HPDE6-E6E7 (cell line): ENCODE measurements around the gene CAMK1D.
"Not testable (repeated sequence)": the region's sequence is repeated elsewhere in the genome, so short reads cannot be mapped to it uniquely, and the experiment has no call there.

Experiments used
- DNase-seq: peaks from one replicate; pipeline ENCODE4 v3.0.0; 2011; ENCODE audit warnings: missing footprints; ENCODE audit errors: extremely low spot score

The CAMK1D gene

DNA sequence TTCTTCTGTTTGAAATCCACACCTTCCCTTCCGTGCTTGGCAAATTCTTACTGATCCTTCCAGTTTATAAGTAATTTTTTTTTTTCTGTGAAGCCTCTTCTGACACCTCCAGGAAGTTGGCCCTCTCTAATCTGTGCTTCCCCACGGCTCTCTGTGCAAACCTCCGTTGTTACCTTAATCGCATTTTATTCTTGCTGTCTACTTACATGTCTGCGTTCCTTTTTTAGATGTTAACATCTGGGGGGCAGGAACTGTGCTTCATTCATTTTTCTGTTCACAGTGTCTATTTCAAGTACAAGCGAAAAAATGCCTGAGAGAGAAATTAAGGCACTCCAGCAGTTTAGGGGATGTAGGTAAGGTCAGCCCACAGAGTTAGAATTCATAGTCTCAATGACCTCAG is 8.4 kb upstream of the CAMK1D start:
- DNase-seq: no peak

DNA sequence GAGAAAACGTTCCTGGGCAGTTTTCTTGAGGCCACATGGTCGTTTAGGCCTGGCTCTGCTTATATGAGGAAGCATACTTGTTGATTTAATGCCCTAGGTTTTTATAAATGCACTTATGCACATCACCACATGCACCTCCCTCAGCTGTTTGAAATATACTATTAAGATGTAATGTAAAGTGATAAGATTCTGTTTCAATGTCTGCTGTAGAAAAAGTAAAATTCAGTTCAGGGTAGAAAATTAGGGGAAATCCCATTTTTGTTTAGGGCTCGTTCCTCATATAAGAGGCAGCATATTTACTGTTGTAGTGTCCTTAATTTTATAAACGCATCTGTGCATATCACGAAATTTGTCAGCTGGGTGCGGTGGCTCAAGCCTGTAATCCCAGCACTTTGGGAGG is 7.8 kb upstream of the CAMK1D start:
- no peak for DNase-seq

- DNase-seq: no peak
These were observed 4.8 kb upstream of the CAMK1D start for GRCh38 chr10:12344375-12345110.

- no peak for DNase-seq
These were observed 2.6 kb upstream of the CAMK1D start for GRCh38 chr10:12346707-12347106.

DNA sequence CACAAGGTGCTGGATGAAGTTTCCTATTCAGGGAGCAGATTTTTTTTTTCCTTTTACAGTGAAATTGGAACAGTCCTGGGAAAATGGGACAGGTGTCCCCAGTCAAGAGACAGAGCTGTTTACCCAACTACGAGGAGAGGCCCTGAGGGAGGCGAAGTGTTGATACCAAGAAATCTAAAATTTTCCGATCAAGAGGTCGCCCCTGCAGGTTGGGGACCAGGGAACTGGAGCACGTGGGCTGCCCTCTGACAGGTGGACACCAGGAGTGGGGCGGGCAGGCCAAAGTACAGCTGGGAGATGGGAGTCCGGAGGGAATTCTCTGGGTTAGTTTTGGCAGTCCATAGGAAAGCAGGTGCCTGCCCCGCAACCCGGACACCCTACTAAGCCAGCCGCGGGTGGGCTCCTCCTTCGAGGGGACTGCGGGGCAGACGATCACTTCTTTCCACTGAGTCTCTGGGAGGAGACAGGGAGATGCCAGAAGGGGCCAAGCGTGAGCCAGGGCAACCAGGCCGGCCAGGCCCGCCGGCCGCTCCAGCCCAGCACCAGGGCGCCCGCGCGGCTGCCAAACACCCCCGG is 965 bp upstream of the CAMK1D start:
- DNase-seq: no peak

DNA sequence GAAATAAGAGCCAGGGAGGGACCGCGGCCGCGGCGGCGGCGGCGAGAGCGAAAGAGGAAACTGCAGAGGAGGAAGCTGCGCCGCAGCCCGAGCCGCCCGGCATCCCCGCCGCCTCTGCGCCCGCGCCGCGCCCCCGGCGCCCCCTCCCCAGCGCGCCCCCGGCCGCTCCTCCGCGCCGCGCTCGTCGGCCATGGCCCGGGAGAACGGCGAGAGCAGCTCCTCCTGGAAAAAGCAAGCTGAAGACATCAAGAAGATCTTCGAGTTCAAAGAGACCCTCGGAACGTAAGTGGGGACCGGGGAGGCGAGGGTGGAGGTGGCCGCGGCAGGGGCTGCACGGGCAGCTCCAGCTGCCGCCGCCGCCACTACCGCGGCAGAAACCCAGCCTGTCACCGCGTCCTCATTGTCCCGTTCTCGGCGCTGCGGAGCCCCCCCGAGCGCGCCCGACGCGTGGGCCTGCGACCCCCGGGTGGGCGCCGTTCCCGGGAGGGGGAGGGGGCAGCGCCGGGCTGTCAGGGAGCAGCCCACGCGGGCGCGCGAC is 351 bp downstream of the CAMK1D start:
- no peak for DNase-seq

DNA sequence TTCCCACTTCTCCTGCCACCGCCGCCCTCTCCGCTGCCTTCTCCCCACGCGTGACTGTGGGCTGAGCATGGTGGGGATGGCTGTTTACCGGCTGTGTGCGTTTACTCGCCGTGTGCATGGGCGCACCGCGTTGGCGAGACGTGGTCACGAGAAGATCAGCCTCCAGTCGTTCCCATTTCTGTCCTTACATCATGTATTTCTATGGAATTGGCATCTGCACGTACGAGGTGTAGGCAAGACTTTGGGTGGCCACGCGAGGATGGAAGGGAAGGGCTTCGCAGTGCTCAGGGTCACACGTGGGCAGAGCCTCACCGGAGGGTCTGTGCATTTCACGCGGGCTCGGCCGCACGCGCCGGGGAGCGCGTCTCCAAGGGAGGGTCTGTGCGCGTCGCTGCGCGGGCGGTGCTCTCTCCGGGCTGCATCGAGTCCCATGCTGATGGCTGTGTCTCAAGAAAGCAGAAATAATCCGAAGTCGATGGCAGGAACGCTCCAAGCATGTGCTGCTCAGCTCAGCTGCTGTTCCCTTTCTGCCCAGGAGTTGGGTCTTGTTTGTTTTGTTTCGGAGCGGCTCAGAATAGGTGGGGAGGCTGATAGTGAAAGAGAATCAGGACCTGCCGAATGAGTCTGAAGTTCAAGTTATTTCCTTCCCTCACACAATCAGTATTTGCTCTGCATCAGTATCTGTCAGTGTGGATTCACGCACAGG is 973 bp downstream of the CAMK1D start:
- no peak for DNase-seq

- no peak for DNase-seq
These were observed 1.6 kb downstream of the CAMK1D start for GRCh38 chr10:12350925-12351324.

- no peak for DNase-seq
These were observed 2.1 kb downstream of the CAMK1D start for GRCh38 chr10:12351447-12351846.

DNA sequence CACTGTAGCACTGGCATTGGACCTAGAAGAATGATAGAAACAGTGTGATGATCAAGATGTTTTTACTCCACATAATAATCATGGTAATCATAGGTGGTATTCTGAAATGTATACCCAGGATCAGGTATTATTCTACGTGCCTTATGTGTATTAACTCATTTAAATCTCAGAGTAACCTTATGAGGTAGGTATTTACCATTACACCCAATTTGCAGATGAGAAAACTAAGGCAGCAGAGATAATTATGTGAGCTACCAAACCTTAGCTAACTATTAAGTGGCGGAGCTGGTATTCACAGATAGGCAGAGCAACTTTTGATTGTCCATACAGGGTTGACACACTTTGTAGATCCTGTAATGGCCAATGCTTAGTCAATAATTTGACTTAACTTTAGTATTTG is 2.5 kb downstream of the CAMK1D start:
- DNase-seq: no peak

- DNase-seq: no peak
These were observed 4.3 kb downstream of the CAMK1D start for GRCh38 chr10:12353399-12354242.

- DNase-seq: not testable (repeated sequence)
These were observed 5.3 kb downstream of the CAMK1D start for GRCh38 chr10:12354696-12355095.

DNA sequence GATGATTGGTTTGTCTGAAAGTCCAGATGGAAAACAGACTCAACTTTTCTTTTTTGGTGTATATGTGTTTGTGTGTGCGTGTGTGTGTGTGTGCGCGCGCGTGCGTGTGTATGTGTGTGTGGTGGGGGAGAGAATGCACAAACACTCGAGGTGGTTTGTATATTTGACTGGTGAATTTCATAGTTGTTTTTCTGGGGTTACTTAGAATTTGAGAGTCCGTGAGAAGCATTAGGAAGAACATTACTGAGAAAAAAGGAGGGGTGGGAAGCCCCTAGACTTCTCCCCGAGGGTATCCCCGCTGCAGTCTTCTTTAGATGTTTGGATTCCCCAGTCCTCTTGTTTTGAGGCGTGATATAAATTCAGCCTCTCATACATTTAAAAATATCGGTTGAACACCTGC is 6.0 kb downstream of the CAMK1D start:
- no peak for DNase-seq

DNA sequence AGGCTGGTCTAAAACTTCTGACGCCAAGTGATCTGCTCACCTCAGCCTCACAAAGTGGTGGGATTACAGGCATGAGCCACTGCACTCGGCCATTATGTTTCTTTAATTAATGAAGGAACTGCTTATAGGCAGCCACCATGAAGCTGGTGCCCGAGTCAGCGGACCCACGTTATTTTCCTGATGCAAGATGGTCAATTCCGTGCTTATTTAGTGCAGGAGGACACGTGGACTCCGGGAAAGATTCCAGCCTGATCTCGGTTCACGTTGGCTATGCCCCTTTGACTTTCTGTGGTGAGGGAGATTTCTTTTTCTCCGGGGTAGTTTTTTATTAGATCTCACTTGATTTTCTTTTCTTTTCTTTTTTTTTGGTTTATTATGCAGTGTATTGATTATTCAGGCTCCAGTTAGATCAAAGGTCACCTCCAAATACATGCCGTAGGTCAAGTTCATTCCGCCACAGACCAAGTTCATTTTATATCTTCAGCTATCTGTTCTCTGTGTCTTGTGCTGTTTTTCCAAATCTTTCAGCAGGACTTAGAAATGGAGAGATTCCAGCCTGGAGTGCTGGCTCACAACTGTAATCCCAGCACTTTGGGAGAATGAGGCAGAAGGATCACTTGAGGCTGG is 8.3 kb downstream of the CAMK1D start:
- DNase-seq: no peak

DNA sequence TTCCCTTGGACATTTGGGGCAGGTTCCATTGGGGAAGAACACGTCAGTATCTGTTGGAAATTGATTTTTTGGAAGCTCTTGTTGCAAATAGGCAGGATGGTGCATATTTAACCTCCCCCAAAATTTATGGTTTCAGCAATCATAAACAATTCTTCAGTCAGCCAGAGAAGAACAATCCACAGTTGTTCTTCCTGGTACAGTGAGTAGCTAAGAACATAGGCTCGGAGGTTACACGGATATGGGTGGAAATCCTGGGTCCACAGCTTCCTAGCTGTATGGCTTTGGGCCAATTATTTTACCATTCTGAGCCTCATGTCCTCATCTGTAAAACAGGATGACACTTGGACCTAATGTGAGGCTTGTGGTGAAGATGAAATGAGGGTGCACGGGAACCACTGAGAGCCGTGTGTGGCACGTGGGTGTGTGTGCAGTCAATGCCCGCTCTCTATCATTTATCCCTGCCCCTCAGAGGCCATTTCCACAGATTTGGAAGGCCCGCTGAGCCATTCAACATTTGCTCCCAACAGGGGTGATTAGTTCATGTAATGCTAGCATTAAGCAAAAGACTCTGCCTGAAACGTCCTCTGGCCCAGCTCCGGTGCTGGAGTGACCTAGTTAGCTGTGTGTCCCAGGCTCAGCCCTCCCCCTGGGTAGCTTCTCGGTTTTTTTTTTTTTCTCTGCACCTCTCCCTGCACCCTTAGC is 9.7 kb downstream of the CAMK1D start:
- no peak for DNase-seq

DNA sequence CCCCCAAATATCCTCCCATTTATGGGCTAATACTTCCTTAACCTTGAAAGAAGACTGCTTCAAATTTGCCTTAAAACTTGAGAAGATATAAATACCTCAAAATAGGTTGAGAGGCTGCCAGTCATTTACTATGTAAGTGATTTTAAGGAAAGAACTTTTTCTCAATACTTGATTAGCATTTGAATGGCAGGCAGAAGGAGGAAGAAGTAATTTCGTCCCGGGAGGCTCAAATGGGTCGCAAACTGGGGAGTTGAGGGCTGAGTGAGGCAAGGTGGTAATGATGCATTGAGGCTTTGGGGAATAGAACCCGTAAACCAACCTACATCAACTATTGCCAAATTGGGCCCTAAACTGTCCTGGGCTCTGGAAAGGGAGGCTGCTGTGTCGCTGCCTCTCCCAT is 11.1 kb downstream of the CAMK1D start:
- no peak for DNase-seq

DNA sequence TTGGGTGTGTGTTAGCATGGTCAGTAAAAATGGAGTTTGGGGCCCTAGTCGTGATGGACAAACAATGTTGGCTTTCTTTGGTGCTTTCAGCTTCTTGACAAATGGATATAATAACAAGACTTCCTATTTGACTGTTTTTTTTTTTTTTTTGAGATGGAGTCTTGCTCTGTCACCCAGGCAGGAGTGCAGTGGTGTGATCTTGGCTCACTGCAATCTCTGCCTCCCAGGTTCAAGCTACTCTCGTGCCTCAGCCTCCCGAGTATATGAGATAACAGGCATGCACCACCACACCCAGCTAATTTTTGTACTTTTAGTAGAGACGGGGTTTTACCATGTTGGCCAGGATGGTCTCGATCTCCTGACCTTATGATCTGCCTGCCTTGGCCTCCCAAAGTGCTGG is 11.8 kb downstream of the CAMK1D start:
- not testable (repeated sequence) for DNase-seq

DNA sequence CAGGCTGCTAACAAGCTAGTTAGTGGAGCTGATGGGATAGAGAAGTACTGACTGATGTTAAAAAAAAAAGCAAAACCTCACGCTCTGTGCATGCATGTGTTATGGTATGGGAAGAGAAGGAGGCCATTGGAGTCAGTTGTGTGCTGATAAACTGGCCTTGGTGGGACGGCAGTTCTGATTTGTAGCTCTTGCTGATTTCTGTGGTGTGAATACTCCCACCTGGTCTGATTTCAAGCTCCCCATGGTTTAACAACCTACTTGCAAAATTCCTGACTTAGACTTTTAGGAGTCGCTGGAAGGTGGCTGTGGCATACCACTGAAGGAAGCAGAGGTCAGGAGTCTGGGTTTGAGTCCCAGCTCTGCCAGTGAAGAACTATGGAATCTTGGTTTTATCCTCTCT is 15.2 kb downstream of the CAMK1D start:
- DNase-seq: no peak

DNA sequence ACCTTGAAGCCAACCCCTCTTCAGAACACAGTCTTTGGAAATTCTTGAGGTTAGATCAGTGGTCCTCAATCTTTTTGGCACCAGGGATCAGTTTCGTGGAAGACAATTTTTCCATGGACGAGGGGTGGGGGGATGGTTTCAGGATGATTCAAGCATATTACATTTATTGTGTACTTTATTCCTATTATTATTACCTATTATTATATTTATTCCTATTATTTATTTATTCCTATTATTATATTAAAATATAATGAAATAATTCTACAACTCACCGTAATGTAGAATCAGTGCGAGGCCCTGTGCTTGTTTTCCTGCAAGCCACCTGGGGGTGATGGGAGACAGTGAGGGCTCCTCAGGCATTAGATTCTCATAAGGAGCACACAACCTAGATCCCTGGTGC is 17.9 kb downstream of the CAMK1D start:
- DNase-seq: no peak

- no peak for DNase-seq
These were observed 20.6 kb downstream of the CAMK1D start for GRCh38 chr10:12369982-12370381.

- DNase-seq: no peak
These were observed 23.5 kb downstream of the CAMK1D start for GRCh38 chr10:12372846-12373245.
